Stimulated activated CD4-positive, alpha-beta T cell treated with anti-CD3 and anti-CD28 coated beads, TNF-alpha, amount 100 ng/mL, for 24 hours (primary cell): ENCODE measurements around the gene SUMF2.
"Not testable (repeated sequence)": the region's sequence is repeated elsewhere in the genome, so short reads cannot be mapped to it uniquely, and the experiment has no call there.

Experiments
- DNase-seq, 3 experiments: peaks; one replicate each; pipeline ENCODE4 v3.0.0-alpha.2; 2020; ENCODE audit warnings: low read depth in 3 of 3

SUMF2 gene

GRCh38 chr7:56063882-56064625, at the start of gene SUMF2:
TSS of gene SUMF2 (plus strand) at chr7:56064286. CDS start at chr7:56064312, 26 bp downstream.
- peak; percentile 77 to 87 (median 85) for DNase-seq

DNA sequence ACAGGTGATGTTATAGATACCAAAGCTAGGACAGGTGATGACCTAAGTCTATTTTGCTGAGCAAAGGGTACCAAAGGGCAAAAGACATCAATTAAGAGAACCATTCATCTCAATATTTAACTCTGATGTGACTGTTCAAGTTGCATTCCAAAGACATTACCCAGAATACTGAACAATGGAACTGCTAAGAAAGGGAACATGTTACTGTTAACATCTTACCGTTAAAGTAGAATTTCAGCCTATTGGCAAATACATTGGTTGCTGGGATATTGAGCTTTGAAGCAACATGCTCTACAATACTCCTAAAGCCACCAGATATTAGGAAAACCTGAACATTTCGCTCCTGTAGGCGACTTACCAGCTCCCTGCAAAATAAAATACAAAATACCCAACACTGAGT, 47.1 kb upstream of the SUMF2 start:
- not testable (repeated sequence) for DNase-seq

DNA sequence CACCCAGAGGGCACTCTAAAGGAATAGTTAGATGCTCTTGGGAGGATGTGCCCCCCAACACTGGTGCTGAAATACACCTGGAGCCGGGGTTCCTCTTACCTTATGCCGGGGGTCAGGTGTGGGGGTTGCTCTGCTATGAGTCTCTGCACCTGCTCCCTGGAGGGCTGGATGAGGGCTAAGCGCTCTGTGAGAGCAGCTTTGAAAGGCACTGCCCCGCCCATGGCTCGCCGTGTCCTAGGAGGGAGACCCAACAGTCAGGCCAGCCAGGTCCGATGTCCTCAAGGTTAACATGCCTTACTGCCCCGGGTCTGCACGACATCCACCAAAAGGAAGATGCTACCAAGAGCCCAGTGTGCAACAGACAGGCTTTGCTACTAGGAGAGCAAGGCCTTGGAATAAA, 44.6 kb upstream of the SUMF2 start:
- no peak for DNase-seq

DNA sequence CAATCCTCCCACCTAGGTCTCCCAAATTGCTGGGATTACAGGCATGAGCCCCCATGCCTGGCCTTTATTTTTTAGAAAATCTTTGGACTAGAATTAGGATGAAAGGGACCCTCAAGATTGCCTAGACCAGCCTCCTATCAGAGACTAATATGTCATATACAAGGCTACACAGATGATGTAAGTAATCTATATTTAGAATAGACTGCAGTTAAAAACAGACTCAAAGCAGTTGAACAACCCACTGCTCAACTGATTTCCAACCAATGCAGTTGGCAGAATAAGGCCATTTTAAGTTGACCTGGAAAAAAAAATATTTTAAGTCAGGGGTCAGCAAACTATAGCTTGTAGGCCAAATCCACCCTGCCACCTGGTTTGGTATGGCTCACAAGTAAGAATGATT, 40.6 kb upstream of the SUMF2 start:
- no peak for DNase-seq

DNA sequence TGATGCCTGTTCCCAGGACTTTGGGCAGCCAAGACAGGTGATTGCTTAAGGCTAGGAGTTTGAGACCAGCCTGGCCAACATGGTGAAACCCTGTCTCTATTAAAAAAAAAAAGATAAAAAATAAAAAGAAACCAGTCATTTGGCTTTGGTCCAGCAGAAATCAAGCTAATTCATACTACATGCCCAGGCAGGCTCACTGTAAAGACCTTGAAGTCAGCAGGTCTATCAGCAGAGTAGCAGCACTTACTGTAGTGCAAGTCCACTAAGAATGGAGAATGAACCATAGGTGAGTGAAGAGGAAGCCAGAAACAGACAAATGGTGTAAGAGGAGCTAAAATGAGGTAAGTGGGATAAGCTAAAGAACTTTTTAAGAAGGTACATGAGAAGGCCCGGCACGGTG, 37.5 kb upstream of the SUMF2 start:
- no peak for DNase-seq

GRCh38 chr7:56028942-56029630, 35.0 kb upstream of the SUMF2 start:
- DNase-seq = no peak

DNA sequence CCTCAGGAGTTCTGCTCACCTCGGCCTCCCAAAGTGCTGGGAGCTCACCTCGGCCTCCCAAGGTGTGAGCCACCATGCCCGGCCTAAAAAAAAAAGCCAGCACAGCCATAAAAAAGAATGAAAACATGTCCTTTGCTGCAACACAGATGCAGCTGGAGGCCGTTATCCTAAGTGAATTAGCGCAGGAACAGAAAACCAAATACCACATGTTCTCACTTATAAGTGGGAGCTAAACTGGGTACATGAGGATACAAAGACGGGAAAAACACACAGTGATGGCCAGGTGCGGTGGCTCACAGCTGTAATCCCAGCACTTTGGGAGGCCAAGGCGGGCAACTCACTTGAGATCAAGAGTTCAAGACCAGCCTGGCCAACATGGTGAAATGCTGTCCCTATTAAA, 33.7 kb upstream of the SUMF2 start:
- no peak for DNase-seq

DNA sequence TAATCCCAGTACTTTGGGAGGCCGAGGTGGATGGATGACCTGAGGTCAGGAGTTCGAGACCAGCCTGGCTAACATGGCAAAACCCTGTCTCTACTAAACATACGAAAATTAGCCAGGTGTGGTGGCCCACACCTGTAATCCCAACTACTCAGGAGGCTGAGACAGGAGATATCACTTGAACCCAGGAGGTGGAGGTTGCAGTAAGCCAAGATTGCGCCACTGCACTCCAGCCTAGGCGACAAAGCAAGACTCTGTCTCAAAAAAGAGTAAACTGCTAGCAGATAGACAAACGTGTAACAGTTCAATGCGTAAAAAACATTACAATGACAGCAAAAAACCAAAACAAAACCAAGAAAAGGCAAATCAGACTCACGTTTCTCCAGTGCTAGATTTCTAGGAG, 32.5 kb upstream of the SUMF2 start:
- not testable (repeated sequence) for DNase-seq

GRCh38 chr7:56032578-56032977, 31.5 kb upstream of the SUMF2 start:
- DNase-seq = not testable (repeated sequence)

- DNase-seq = peak; percentile 28 to 64 (median 34)
Measured at GRCh38 chr7:56033671-56034432, 30.2 kb upstream of the SUMF2 start.

DNA sequence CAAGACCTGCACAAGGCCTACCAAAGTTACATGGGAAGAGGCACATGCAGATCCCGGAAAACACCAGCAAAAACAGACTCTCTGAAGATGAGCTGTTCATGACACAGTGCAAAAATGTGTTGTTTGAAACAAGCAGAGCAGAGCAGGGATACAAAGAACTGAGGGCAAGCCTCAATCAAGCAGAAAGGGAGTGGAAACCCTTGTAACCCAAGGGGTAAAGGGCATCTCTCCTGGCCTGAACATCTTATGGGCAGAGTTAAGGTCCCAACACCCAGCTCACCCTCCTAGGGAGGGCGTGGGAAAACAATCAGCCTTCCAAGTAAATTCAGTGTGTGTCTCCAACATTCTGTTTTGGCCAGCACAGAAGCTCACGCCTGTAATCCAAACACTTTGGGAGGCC, 23.4 kb upstream of the SUMF2 start:
- DNase-seq = no peak

GRCh38 chr7:56045758-56046157, 18.3 kb upstream of the SUMF2 start:
- DNase-seq = not testable (repeated sequence)

GRCh38 chr7:56046721-56047445, 17.2 kb upstream of the SUMF2 start:
- DNase-seq = no peak

GRCh38 chr7:56047446-56048116, 16.5 kb upstream of the SUMF2 start:
- not testable (repeated sequence) for DNase-seq

DNA sequence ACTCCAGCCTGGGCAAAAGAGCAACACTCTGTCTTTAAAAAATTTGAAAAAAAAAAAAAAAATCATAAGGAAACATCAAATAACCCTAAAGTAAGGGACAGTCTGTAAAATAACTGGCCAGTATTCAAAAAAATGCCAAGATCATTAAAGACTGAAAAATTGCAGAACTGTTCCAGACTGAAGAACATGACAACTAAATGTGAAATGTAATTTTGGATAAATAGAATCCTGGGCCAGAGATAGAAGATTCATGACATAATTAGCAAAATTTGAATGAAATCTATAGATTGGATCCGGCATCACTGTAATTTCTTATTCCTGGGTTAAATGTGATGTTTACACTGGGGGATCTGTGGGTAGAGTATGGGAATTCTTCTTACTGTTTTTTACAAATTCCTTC, 15.8 kb upstream of the SUMF2 start:
- no peak for DNase-seq

- DNase-seq = not testable (repeated sequence)
Measured at GRCh38 chr7:56048763-56049162, 15.3 kb upstream of the SUMF2 start.

- no peak for DNase-seq
Measured at GRCh38 chr7:56051053-56051338, 13.1 kb upstream of the SUMF2 start.

- peak; percentile 87 to 95 (median 95) for DNase-seq
Measured at GRCh38 chr7:56051339-56052191, 12.5 kb upstream of the SUMF2 start, which contains the start of the genes CCT6A and PSPH. TSS of gene CCT6A (plus strand) at chr7:56051765. CDS start at chr7:56051849, 84 bp downstream. TSS of gene PSPH (minus strand) at chr7:56051444. CDS start at chr7:56021212, 30,232 bp downstream.

DNA sequence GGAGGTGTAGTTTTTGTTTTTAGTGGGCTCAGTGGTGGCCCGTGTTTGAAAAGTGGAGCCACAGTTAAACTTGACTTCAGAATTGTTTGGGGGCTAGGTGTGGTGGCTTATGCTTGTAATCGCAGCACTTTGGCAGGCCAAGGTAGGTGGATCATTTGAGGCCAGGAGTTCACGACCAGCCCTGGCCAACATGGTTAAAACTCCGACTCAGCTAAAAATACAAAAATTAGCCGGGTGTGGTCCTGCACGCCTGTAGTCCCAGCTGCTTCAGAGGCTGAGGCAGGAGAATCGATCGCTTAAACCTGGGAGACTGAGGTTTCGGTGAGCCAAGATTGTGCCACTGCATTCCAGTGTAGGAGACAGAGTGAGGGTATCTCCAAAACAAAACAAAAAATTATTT, 10.7 kb upstream of the SUMF2 start:
- no peak for DNase-seq

DNA sequence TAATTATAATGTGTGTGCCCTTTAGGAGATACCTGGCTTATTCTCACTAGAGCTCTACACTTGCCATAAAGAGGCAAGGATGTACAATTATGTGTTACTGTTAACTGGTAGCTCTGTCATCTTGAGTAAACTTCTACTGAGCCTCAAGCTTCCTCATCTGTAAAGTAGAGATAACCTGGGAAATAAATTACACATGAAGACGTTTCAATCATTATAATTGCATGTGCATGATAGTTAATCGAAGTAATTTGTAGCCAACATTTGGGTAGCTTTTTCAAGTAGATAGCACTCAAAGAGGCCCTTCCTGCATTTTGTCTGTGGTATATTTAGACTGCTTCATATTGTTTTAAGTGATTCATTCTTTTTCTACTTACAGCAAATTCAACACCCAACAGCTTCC, 10.1 kb upstream of the SUMF2 start:
- no peak for DNase-seq
